ENCODE measurements around the gene SP100. TPM values are rescaled to one million over a fixed set of nuclear protein-coding genes. Genes with fewer than 3 reads are reported as not detected.

Gene SP100
- total and polyA plus RNA-seq, 4 donors, result 56.2 to 128 (median 81.1) TPM

DNA sequence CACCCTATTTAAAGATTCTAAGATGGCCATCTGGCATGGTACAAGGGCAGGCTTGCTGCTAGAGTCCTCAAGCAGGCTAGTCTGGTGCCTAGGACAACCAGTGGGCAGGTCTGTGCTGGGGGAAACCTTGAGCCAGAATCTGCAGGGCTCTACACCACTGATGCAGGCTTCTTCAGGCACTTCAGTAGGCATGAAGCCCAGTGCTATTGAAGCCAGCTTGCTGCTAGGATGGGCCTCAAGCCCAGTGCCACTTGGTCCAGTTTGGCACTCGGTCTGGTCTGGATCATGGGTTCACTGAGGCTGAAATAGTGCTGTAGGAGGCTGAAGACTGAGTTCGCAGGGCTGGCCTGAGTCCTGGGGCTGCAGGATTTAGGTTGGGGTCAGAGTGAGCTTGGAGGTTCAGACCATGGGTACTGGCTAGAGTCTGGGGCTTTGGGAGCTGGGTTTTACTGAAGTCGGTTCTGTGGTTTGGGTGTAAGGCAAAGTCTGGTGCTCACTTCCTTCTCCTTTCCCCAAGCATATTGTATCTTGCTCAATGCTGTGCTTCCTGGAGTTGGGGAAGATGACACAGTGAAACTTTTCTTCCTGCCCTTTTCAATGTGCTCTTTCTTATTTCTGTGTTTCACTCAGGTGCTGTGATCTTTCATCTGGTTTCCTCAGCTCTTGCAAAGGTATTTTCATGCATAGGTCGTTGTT lies 41.2 kb downstream of the SP100 start:
- Histone ChIP-seq H3K36me3 (ENCODE audit: control insufficient read depth in 4 of 4, insufficient read depth in 4 of 4, low read length in 4 of 4) (peaks cover 10 to 33% (median 26%) of the 10 kb centered on the region in 4 donors), H3K9ac (ENCODE audit: insufficient read depth in 1 of 2, low read length in 2 of 2) (no peak overlapping the region), H3K9me3 (ENCODE audit: control insufficient read depth in 4 of 4, insufficient read depth in 3 of 4, low read length in 3 of 4) (peaks cover 0 to 3% (median 1%) of the 10 kb centered on the region in 4 donors), H3K27me3 (ENCODE audit: control insufficient read depth in 3 of 3, insufficient read depth in 3 of 3, low read length in 2 of 3) (no peaks in the 10 kb centered on the region), H3K27ac (ENCODE audit: low read depth in 1 of 2, low read length in 1 of 2) (peak overlapping the region in 1 of 2 donors; percentile 81), H3K4me3 (no peak overlapping the region), H3K4me1 (ENCODE audit: control insufficient read depth in 5 of 5, insufficient read depth in 5 of 5, low read length in 5 of 5) (peaks cover 0 to 2% (median 0%) of the 10 kb centered on the region in 5 donors)
- 24 to 71% methylated on average over 4 of the region's 4 CpGs for WGBS, 2 donors
- TF ChIP-seq, protein P1, sequence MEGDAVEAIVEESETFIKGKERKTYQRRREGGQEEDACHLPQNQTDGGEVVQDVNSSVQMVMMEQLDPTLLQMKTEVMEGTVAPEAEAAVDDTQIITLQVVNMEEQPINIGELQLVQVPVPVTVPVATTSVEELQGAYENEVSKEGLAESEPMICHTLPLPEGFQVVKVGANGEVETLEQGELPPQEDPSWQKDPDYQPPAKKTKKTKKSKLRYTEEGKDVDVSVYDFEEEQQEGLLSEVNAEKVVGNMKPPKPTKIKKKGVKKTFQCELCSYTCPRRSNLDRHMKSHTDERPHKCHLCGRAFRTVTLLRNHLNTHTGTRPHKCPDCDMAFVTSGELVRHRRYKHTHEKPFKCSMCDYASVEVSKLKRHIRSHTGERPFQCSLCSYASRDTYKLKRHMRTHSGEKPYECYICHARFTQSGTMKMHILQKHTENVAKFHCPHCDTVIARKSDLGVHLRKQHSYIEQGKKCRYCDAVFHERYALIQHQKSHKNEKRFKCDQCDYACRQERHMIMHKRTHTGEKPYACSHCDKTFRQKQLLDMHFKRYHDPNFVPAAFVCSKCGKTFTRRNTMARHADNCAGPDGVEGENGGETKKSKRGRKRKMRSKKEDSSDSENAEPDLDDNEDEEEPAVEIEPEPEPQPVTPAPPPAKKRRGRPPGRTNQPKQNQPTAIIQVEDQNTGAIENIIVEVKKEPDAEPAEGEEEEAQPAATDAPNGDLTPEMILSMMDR (IDR thresholded peaks at IDR 0.05; ENCODE audit: control extremely low read depth, extremely low read depth), result no peak
- ATAC-seq (ENCODE audit: insufficient read depth, low FRiP score) (no peak), DNase-seq (peak in 1 of 3 donors; percentile 2)

DNA sequence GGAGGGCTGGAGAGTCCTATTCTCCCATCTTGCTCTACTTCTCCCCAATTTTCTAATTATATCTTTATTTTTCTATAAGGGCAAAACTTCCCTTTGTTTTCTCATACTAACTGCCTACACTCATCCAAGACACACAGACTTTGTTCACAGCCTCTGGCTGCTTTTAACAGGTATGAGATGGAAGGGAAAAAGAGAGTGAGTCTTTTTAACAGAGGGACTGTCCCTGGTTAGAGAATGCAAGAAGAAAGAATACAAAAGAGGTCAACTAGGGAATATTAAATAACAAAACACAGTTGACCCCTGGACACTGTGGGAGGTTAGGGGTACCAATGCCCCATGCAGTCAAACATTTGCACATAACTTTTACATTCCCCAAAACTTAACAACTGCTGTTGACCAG lies 41.8 kb downstream of the SP100 start:
- Histone ChIP-seq H3K4me3 (no peak overlapping the region), H3K4me1 (ENCODE audit: control insufficient read depth in 5 of 5, insufficient read depth in 5 of 5, low read length in 5 of 5) (peaks cover 0 to 2% (median 0%) of the 10 kb centered on the region in 5 donors), H3K9me3 (ENCODE audit: control insufficient read depth in 4 of 4, insufficient read depth in 3 of 4, low read length in 3 of 4) (peaks cover 0 to 3% (median 1%) of the 10 kb centered on the region in 4 donors), H3K27ac (ENCODE audit: low read depth in 1 of 2, low read length in 1 of 2) (no peak overlapping the region), H3K36me3 (ENCODE audit: control insufficient read depth in 4 of 4, insufficient read depth in 4 of 4, low read length in 4 of 4) (peaks cover 10 to 33% (median 26%) of the 10 kb centered on the region in 4 donors), H3K9ac (ENCODE audit: insufficient read depth in 1 of 2, low read length in 2 of 2) (no peak overlapping the region), H3K27me3 (ENCODE audit: control insufficient read depth in 3 of 3, insufficient read depth in 3 of 3, low read length in 2 of 3) (no peaks in the 10 kb centered on the region)
- ATAC-seq (ENCODE audit: insufficient read depth, low FRiP score), result no peak
- TF ChIP-seq, protein P1 (IDR thresholded peaks at IDR 0.05; ENCODE audit: control extremely low read depth, extremely low read depth), result no peak
- no peak for DNase-seq

DNA sequence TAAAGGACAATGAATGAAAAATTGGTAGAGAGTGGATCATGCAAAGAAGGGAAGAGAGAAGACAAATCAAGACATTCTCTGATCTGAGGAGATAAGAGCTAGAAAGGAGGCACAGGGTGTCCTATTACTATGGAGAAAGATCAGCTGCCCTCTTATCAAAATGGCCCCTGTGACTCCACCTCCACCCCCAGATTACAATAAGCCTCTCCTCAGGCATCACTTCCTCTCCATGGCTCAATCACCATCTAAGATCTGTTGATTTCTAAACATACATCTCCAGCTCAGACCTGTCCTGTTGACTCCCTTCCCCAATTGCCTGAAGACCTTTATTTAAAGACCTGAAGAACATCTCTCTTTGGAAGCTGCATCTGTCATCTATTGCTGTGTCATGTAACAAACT lies 43.2 kb downstream of the SP100 start:
- no peak overlapping the region for H3K4me3 ChIP-seq
- no peaks in the 10 kb centered on the region for H3K27me3 ChIP-seq (ENCODE audit: control insufficient read depth in 3 of 3, insufficient read depth in 3 of 3, low read length in 2 of 3)
- ATAC-seq (ENCODE audit: insufficient read depth, low FRiP score) (no peak), DNase-seq (no peak)
- H3K27ac ChIP-seq (ENCODE audit: low read depth in 1 of 2, low read length in 1 of 2), result no peak overlapping the region
- H3K36me3 ChIP-seq (ENCODE audit: control insufficient read depth in 4 of 4, insufficient read depth in 4 of 4, low read length in 4 of 4), result peaks cover 17 to 31% (median 26%) of the 10 kb centered on the region in 4 donors
- peaks cover 0 to 2% (median 0%) of the 10 kb centered on the region in 5 donors for H3K4me1 ChIP-seq (ENCODE audit: control insufficient read depth in 5 of 5, insufficient read depth in 5 of 5, low read length in 5 of 5)
- H3K9ac ChIP-seq (ENCODE audit: insufficient read depth in 1 of 2, low read length in 2 of 2), result no peak overlapping the region
- peaks cover 0 to 3% (median 1%) of the 10 kb centered on the region in 4 donors for H3K9me3 ChIP-seq (ENCODE audit: control insufficient read depth in 4 of 4, insufficient read depth in 3 of 4, low read length in 3 of 4)
- TF ChIP-seq, protein P1 (IDR thresholded peaks at IDR 0.05; ENCODE audit: control extremely low read depth, extremely low read depth), result no peak

Measured in lung (tissue), 12 donors.